ENCODE results near the gene CCDC171. TPM values are rescaled to one million over a fixed set of nuclear protein-coding genes. Genes with fewer than 3 reads are reported as not detected.

Gene CCDC171
- total RNA-seq, 1 experiment from 2014 or later: 2.4 TPM

- Histone ChIP-seq H4K91ac (ENCODE audit: insufficient read length, low read depth, low read length) (no peak overlapping the region), H3T11ph (ENCODE audit: low read length) (no peak overlapping the region), H3K56ac (ENCODE audit: insufficient read length, low read depth, low read length) (no peak overlapping the region), H3K4me2 (ENCODE audit: insufficient read depth, insufficient read length, low read length) (no peak overlapping the region), H2BK20ac (ENCODE audit: low read depth, low read length, poor library complexity, severe bottlenecking) (no peak overlapping the region), H3K9ac (ENCODE audit: extremely low read depth, insufficient read length, low read length) (no peak overlapping the region), H3K79me1 (ENCODE audit: insufficient read depth, low read depth, low read length, poor library complexity, severe bottlenecking) (no peaks in the 10 kb centered on the region), H3K9me3 (ENCODE audit: control insufficient read depth, low read depth, low read length) (no peaks in the 10 kb centered on the region), H2BK120ac (ENCODE audit: low read depth, low read length, poor library complexity, severe bottlenecking) (no peak overlapping the region), H2AK5ac (ENCODE audit: insufficient read length, low read length) (no peak overlapping the region), H3K23me2 (ENCODE audit: insufficient read length, low read depth, low read length, poor library complexity, severe bottlenecking) (no peaks in the 10 kb centered on the region), H3K27me3 (ENCODE audit: insufficient read depth, low read length) (no peaks in the 10 kb centered on the region), H3K4me1 (ENCODE audit: insufficient read depth, low read length) (no peaks in the 10 kb centered on the region), H3K27ac (ENCODE audit: insufficient read length, low read depth, low read length) (no peak overlapping the region), H4K5ac (ENCODE audit: insufficient read length, low read depth, low read length) (no peak overlapping the region), H4K8ac (replicated peaks; ENCODE audit: insufficient read length, low read depth, low read length) (no peak overlapping the region), H3K14ac (ENCODE audit: insufficient read depth, low read length) (no peak overlapping the region), H2BK15ac (ENCODE audit: low read depth, low read length) (no peak overlapping the region), H2BK12ac (ENCODE audit: insufficient read length, low read depth, low read length) (no peak overlapping the region), H2AFZ (ENCODE audit: low read length) (no peak overlapping the region), H3K79me2 (ENCODE audit: insufficient read depth, low read length) (no peaks in the 10 kb centered on the region), H2BK5ac (ENCODE audit: insufficient read length, low read length) (no peak overlapping the region), H3K18ac (ENCODE audit: insufficient read length, low read depth, low read length) (no peak overlapping the region), H3K4ac (ENCODE audit: low read depth, low read length) (no peak overlapping the region), H4K20me1 (ENCODE audit: control insufficient read depth, insufficient read depth, insufficient read length) (no peaks in the 10 kb centered on the region), H3K23ac (ENCODE audit: insufficient read length, low read depth, low read length) (no peak overlapping the region)
- no peaks in the 10 kb centered on the region for H3K27me3 Mint-ChIP-seq (ENCODE audit: low read depth)
- no peak overlapping the region for H3K27ac Mint-ChIP-seq
- H3K4me1 Mint-ChIP-seq: no peaks in the 10 kb centered on the region
- H3K9me3 Mint-ChIP-seq: peaks cover 0 to 2% of the 10 kb centered on the region in 2 experiments; a peak in 2 of 5 replicates
- no peak for TF ChIP-seq CTCF (conservative IDR thresholded peaks at IDR 0.05)
- no peak for DNase-seq
- no CpG with 5 or more reads among the region's 4 CpGs for WGBS (ENCODE audit: extremely low coverage, insufficient read length, low lambda C conversion rate)
- H3K4me3 Mint-ChIP-seq: no peak overlapping the region
- H3K36me3 Mint-ChIP-seq (ENCODE audit: insufficient read depth in 1 of 3, low read depth in 3 of 3): no peaks in the 10 kb centered on the region; a peak in 1 of 7 replicates
Measured at GRCh38 chr9:16010221-16010620, 457.4 kb downstream of the CCDC171 start.

Measured in H9 (cell line).